H7 (cell line): ENCODE measurements around the gene ARSG. TPM values are rescaled to one million over a fixed set of nuclear protein-coding genes. Genes with fewer than 3 reads are reported as not detected.
"Not testable (repeated sequence)": the region's sequence is repeated elsewhere in the genome, so short reads cannot be mapped to it uniquely, and the experiment has no call there.

Source experiments
- DNase-seq: peaks from one replicate; pipeline ENCODE4 v3.0.0; 2012
- H3K27me3 ChIP-seq: 2 replicates; pipeline ENCODE4 v1.6.0; 2011; ENCODE audit warnings: mild to moderate bottlenecking, low read length; ENCODE audit not compliant: control insufficient read depth, insufficient read depth
- H3K36me3 ChIP-seq: replicated peaks from 2 replicates; pipeline ENCODE4 v1.5.1; 2011; ENCODE audit warnings: low read length; ENCODE audit not compliant: control insufficient read depth, insufficient read depth
- H3K4me3 ChIP-seq: 2 replicates; pipeline ENCODE4 v1.5.1; 2011; ENCODE audit warnings: low read depth, mild to moderate bottlenecking, control low read depth, low read length, moderate library complexity; ENCODE audit not compliant: insufficient read depth
- total RNA-seq: library from RNA; depleted of rRNA; stranded (reverse); fragments of >200 nt; shearing (Covaris generic); gene quantifications from 2 replicates; pipeline ENCODE4 v1.2.3, GENCODE V29; 2014

Gene ARSG
- total RNA-seq, 1 experiment from 2014 or later, result 15.7 TPM

DNA sequence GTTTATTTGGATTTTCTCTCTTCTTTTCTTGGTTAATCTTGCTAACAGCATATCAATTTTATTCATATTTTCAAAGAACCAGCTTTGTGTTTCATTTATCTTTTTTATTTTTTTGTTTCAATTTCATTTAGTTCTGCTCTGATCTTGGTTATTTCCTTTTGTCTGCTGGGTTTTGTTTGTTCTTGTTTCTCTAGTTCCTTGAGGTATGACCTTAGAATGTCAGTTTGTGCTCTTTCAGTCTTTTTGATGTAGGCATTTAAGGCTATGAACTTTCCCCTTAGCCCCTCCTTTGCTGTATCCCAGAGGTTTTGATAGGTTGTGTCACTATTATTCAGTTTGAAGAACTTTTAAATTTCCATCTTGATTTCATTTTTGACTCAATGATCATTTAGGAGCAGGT is 123.6 kb downstream of the ARSG start:
- not testable (repeated sequence) for H3K27me3 ChIP-seq, H3K4me3 ChIP-seq, DNase-seq, H3K36me3 ChIP-seq

DNA sequence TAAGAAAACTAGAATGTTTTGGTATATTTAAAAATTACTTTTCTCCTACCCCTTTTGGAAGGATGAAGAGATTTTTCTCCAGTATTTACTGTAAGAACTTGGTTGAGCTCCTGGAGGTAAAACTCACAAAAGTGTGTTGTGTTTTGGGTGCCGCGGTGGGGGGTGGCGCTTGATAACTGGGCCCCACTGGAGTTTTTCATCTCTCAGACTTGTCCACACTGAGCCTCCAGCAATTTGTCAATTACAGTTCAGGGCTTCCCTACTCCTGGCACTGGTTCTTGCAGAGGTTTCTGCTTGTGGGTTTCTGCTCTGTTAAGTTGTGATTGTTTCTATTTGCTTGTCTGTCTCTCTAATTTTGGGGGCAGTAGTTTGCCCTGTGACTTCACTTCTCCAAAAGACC is 126.0 kb downstream of the ARSG start:
- no peak for DNase-seq
- peaks cover 3% of the 10 kb centered on the region for H3K36me3 ChIP-seq
- no peaks in the 10 kb centered on the region for H3K27me3 ChIP-seq
- H3K4me3 ChIP-seq, result no peak overlapping the region

DNA sequence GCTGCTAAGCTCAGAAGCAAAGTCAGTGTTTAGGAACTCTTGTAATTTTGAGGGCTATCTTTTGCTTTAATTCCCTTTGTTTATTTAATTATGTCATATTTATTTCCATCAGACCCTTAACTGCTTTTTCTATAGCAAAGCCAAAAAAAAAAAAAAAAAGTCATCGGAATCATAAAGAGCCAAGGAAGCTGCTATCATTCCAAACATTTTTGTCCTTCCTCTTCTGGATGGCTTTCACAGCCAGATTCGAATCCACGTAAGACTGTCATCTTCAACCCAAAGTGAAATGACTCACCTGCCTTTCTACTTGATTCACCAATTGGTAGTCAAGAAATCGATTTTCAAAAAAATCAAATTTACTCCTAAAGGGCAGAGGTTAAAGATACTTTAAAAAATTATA is 127.6 kb downstream of the ARSG start:
- no peak for DNase-seq
- H3K36me3 ChIP-seq, result peaks cover 3% of the 10 kb centered on the region
- no peaks in the 10 kb centered on the region for H3K27me3 ChIP-seq
- no peak overlapping the region for H3K4me3 ChIP-seq

DNA sequence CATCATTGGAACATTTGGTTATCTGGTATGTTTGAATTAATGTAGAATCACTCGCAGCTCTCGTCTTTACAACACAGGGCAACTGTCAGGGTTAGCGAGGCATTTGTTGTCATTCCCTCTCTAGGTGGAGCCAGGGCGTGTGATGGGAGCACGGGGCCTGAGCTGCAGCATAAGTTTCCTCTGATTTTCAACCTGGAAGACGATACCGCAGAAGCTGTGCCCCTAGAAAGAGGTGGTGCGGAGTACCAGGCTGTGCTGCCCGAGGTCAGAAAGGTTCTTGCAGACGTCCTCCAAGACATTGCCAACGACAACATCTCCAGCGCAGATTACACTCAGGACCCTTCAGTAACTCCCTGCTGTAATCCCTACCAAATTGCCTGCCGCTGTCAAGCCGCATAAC is 128.8 kb downstream of the ARSG start:
- H3K36me3 ChIP-seq, result peaks cover 4% of the 10 kb centered on the region
- no peak overlapping the region for H3K4me3 ChIP-seq
- no peak for DNase-seq
- no peaks in the 10 kb centered on the region for H3K27me3 ChIP-seq

DNA sequence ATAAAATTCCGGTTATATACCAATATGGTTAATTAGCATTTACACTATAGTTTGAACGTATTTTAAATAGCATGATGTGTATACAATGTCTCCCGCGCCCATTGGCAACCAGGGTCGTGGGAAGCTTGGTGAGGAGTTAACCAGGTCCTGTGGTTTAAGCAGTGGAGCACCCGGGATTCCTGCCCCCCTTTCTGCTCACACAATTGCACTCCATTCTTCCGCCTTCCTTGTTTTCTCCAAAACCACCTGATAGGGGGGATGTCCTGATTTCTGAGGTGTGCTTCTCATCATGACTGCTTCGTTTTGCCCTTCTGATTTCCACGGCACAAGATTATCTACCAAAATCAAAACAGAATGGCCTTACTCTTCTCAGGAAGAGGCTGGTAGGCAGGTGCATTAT is 130.2 kb downstream of the ARSG start:
- no peak for DNase-seq
- Histone ChIP-seq H3K36me3 (peaks cover 4% of the 10 kb centered on the region), H3K4me3 (no peak overlapping the region), H3K27me3 (no peaks in the 10 kb centered on the region)

DNA sequence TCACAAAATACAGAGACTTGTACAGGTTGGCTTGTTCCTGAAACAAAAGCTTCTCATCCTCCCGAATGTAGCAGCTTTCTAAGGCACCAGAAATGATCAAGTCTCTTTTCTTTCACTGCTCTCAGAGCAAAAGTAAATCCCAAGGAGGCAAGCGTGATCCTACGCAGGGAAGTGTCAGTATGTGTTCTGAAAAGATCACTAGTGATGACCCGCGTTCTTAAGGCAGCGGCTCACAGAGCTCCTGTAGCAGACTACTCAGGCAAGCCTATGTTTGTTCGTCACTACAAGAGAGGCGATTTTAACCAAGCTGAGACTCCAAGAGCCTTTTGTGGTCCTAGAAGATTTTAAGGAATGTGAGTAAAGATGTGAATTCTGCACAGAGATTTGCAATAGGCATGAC is 131.5 kb downstream of the ARSG start:
- no peak for DNase-seq
- Histone ChIP-seq H3K36me3 (peaks cover 4% of the 10 kb centered on the region), H3K27me3 (no peaks in the 10 kb centered on the region), H3K4me3 (no peak overlapping the region)

DNA sequence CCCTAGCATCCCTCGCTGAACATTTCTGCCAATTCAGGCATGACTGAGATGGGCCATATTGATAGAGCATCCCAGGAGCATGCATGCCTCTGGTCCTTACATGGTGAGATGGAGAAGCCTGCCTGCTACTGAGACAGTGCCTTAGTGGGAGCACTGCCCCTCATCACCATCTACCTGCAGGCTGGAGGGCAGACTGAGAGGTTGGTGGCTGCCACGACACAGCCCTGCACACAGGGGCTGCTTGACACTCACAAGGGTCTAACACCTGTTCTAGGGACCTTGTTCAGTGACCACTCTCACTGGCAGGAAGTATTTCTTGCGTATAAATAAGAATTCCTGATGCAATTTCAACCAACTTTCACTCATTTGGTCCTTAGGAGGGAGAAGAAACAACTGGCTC is 132.0 kb downstream of the ARSG start:
- Histone ChIP-seq H3K27me3 (no peaks in the 10 kb centered on the region), H3K4me3 (no peak overlapping the region), H3K36me3 (peaks cover 4% of the 10 kb centered on the region)
- no peak for DNase-seq

DNA sequence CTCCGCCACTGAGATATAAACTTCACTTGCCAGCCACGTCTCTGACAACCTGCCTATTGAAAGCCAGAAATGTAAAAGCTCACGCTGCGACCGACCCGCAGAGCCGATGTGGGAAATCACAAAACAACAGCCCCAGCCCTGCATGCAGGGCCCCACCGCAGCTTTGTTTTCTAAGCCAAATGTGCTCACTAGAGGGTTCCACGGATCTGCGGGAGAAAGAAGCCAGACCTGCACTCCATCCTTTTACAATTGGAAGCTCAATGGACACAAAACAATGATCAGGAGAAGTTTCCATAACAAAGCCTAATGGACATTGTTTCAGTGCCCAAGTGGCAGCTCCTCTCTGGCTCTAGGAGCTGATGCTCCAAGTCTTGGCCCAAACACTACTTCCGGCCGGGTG is 132.9 kb downstream of the ARSG start:
- peaks cover 7% of the 10 kb centered on the region for H3K36me3 ChIP-seq
- no peak overlapping the region for H3K4me3 ChIP-seq
- no peaks in the 10 kb centered on the region for H3K27me3 ChIP-seq
- peak; percentile 62 for DNase-seq

DNA sequence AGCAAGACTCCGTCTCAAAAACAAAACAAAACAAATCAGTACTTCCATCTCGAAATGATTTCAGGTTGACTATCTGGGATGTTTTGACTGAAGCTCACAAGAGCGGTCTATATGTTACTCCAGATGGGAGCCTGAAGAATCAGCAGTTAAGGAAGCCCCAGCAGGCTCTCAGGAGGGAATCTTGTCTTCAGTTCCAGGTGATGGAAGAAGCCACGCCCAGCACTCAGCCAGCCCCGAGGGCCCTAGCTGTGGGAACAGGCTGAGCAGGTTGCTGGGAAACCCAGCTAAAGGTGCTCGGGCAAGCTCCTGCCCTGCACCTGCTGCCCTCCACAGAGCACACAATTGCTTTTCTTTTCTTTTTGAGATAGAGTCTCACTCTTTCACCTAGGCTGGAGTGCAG is 133.6 kb downstream of the ARSG start:
- peak; percentile 59 for DNase-seq
- no peaks in the 10 kb centered on the region for H3K27me3 ChIP-seq
- no peak overlapping the region for H3K4me3 ChIP-seq
- peaks cover 7% of the 10 kb centered on the region for H3K36me3 ChIP-seq

DNA sequence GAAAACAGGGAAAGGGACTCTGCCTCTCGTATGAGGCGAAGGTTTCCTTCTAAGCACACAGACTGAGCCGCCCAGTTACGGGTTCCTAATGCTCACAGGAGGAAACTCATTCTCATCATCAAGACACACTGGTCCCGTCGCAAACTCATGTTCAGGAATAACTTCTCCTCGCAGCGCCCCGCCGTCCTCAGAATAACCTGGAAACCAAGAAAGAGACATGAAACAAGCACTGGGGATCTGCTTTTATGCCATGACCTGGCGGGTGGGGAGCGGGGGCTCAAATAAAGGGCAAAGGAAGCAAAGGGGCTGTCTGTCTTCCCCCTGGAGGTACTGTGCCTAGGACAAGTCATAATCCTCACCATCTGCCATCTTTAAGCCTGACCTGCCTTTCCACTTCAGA is 134.7 kb downstream of the ARSG start:
- Histone ChIP-seq H3K27me3 (no peaks in the 10 kb centered on the region), H3K4me3 (no peak overlapping the region), H3K36me3 (peaks cover 6% of the 10 kb centered on the region)
- DNase-seq, result no peak

DNA sequence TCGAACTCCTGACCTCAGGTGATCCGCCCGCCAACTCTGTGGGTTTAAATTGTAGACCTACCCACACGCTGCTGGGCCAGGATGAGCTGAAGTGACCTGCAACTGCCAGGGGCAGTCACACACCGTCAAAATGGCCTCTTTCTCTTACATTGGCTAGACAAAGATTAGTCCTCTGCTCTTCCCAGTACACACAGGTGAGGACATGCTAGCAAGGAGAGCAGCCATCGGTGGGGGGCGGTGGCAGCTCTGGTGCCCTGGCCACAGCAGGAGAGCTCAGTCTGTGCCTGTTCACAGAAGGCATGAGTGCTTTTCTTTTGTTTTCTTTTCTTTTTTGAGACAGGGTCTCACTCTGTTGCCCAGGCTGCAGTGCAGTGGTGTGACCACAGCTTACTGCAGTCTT is 136.3 kb downstream of the ARSG start:
- Histone ChIP-seq H3K36me3 (peaks cover 6% of the 10 kb centered on the region), H3K4me3 (no peak overlapping the region), H3K27me3 (no peaks in the 10 kb centered on the region)
- no peak for DNase-seq

DNA sequence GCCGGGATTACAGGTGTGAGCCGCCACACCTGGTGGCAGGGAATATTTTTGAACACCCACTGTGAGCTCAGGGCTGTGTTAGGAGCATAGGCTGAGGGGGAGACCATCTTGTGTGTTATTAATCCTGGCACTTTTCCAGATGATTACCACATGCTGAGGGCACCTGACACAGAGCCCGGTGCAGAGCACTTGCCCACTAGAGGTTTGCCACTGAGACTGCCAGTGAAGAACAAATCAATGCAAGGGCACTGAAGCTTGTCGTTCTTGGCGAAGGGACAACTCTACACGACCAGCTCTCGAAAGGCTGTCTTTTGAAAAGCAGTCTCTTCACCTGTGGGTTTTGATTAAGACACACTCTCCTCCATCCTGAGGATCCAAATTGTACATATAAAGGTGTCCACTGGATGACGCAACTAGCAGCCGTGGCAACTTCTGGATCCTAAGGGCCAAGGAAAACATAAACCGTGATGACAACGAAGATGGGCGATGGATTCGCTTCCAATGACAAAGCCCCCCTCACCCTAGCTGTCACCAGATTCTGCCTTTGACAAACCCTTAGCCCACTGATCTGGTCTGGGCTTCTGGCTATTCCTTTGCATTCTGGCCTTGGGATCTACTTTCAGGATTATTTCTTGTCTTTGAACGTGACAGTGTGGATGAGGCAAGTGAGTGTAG is 137.3 kb downstream of the ARSG start:
- no peaks in the 10 kb centered on the region for H3K27me3 ChIP-seq
- H3K36me3 ChIP-seq, result peaks cover 10% of the 10 kb centered on the region
- no peak for DNase-seq
- no peak overlapping the region for H3K4me3 ChIP-seq

DNA sequence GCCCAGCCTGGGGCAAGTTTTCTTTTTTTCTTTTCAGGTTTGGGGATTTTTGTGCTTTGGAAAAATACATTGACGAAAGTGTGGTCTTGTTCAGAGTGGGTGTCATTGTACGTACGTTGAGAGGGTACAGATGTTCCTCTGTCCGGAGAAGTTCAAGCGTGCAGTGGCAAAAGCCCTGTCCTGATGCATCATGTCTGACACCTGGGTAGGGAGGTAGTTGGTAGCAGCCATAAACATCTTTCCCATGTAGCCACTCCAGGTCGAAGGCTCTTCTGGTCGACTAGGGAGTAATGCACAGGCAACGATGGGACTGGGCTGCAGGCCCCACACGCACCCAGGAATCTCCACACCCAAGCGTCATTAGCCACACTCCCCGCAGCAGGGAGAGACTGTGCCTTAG is 138.6 kb downstream of the ARSG start:
- no peak for DNase-seq
- H3K36me3 ChIP-seq, result peaks cover 16% of the 10 kb centered on the region
- H3K27me3 ChIP-seq, result no peaks in the 10 kb centered on the region
- H3K4me3 ChIP-seq, result no peak overlapping the region

DNA sequence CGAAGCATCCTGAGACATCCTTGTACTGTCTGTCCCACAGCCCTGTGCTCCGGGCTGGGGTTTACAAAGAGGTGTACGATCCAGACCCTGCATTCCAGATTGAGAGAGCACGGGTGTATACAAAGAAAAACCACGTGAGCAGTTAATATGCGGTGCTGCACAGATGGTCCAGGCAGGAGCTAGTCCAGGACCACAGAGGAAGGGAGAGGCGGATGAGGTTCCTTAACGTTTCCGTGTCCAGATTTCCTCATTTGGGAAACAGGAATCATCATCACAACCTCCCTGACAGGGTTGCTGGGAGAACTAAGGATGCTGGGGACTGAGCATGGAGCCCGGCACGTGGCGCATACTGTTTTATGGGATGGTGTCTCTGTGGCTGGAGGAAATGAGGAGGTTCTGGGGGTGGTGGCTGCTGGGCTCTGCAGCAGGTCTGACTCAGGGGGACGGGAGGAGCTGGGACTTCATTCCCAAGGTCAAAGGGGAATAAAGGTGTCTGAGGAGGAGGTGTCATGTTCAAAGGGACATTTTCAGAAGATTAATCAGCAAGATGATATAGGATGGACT is 139.8 kb downstream of the ARSG start:
- H3K36me3 ChIP-seq, result peaks cover 21% of the 10 kb centered on the region
- H3K27me3 ChIP-seq, result no peaks in the 10 kb centered on the region
- no peak overlapping the region for H3K4me3 ChIP-seq
- no peak for DNase-seq

DNA sequence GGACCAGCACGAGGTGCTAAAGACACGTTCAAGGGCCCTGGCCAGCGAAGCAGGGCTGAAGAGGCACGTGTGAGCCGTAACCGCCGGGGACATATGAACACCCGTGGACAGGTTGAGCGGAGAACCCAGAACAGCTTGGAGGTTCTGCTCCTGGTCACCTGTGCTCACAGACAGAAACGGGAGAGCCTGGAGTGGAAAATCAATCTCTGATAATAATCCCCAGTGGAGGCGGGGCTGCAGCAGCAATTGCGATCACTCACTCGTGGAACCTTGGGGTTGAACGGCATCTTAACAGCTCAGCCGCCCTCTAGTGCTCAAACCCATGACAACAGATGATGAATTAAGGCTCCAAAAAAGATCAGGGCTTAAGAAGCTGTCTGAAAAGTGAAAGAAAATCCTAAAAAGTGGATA is 140.4 kb downstream of the ARSG start:
- peak; percentile 57 for DNase-seq
- H3K27me3 ChIP-seq, result no peaks in the 10 kb centered on the region
- no peak overlapping the region for H3K4me3 ChIP-seq
- peaks cover 21% of the 10 kb centered on the region for H3K36me3 ChIP-seq
